HEK293 (cell line): ENCODE measurements around the gene ABCC2.
"Not testable (repeated sequence)": the region's sequence is repeated elsewhere in the genome, so short reads cannot be mapped to it uniquely, and the experiment has no call there.

Experiments used
- CTCF ChIA-PET: fragments of 350-600 bp; formaldehyde crosslinking; extraction: SDS; loops from one replicate; lab custom pipeline; 2021; ENCODE audit warnings: antibody characterized with exemption; lab: Yijun Ruan, JAX
- POLR2A ChIA-PET: fragments of 300-600 bp; formaldehyde crosslinking; extraction: SDS; loops from one replicate; lab custom pipeline; 2020; ENCODE audit warnings: antibody characterized with exemption, inconsistent platforms; lab: Yijun Ruan, JAX
- H3K27ac ChIP-seq: fragments of 200-500 bp; sonication (Bioruptor generic); 2 replicates; pipeline ENCODE4 v1.5.1; 2014; ENCODE audit warnings: low read depth, low read length, control low read depth, inconsistent platforms; ENCODE audit errors: extremely low read depth
- H3K36me3 ChIP-seq, 2 experiments: fragments of 200-500 bp in 1 of 2; sonication (Bioruptor generic) in 1 of 2; 1 replicate in 1 of 2; 2 replicates in 1 of 2; pipeline ENCODE4 v1.5.1; 2014 to 2017; ENCODE audit warnings: inconsistent platforms in 2 of 2, low read length in 2 of 2; ENCODE audit not compliant: control insufficient read depth in 2 of 2, insufficient read depth in 1 of 2
- H3K4me1 ChIP-seq: fragments of 200-500 bp; sonication (Bioruptor generic); 2 replicates; pipeline ENCODE4 v1.5.1; 2014; ENCODE audit warnings: mild to moderate bottlenecking, low read length, inconsistent platforms; ENCODE audit not compliant: control insufficient read depth, insufficient read depth
- H3K4me3 ChIP-seq: 2 replicates; pipeline ENCODE4 v1.5.1; 2011; ENCODE audit warnings: low read depth, mild to moderate bottlenecking, control low read depth, low read length, moderate library complexity
- H3K9me3 ChIP-seq: fragments of 200-500 bp; sonication (Bioruptor generic); 2 replicates; pipeline ENCODE4 v1.5.1; 2014; ENCODE audit warnings: low read depth, low read length, inconsistent platforms; ENCODE audit not compliant: control insufficient read depth, insufficient read depth
- KLF16 ChIP-seq: fragments of 450-650 bp; formaldehyde crosslinking; IDR thresholded peaks from 2 replicates; pipeline ENCODE4 v1.5.1; 2017; ENCODE audit warnings: missing biosample characterization, missing genetic modification characterization
- RBAK ChIP-seq: fragments of 450-650 bp; formaldehyde crosslinking; IDR thresholded peaks from 2 replicates; pipeline ENCODE4 v1.5.1; 2016; ENCODE audit warnings: missing biosample characterization, missing genetic modification characterization
- SP2 ChIP-seq: fragments of 450-650 bp; formaldehyde crosslinking; IDR thresholded peaks from 2 replicates; pipeline ENCODE4 v1.5.1; 2016; ENCODE audit warnings: missing biosample characterization, missing genetic modification characterization
- YY2 ChIP-seq: fragments of 450-650 bp; formaldehyde crosslinking; IDR thresholded peaks from 2 replicates; pipeline ENCODE4 v1.5.1; 2016; ENCODE audit warnings: missing biosample characterization, missing genetic modification characterization
- ZFHX2 ChIP-seq: fragments of 450-650 bp; formaldehyde crosslinking; conservative IDR thresholded peaks from 2 replicates; pipeline ENCODE4 v1.5.1; 2016; ENCODE audit warnings: missing biosample characterization, missing genetic modification characterization
- ZFP3 ChIP-seq: fragments of 450-650 bp; formaldehyde crosslinking; IDR thresholded peaks from 2 replicates; pipeline ENCODE4 v1.5.1; 2016; ENCODE audit warnings: low read depth, missing biosample characterization, missing genetic modification characterization
- ZFP37 ChIP-seq: fragments of 450-650 bp; formaldehyde crosslinking; IDR thresholded peaks from 2 replicates; pipeline ENCODE4 v1.5.1; 2016; ENCODE audit warnings: missing biosample characterization, missing genetic modification characterization
- ZFP69B ChIP-seq: fragments of 450-650 bp; formaldehyde crosslinking; IDR thresholded peaks from 2 replicates; pipeline ENCODE4 v1.5.1; 2016; ENCODE audit warnings: missing biosample characterization, missing genetic modification characterization
- ZNF114 ChIP-seq: fragments of 450-650 bp; formaldehyde crosslinking; IDR thresholded peaks from 2 replicates; pipeline ENCODE4 v1.5.0; 2017; ENCODE audit warnings: missing biosample characterization, missing genetic modification characterization
- ZNF133 ChIP-seq: fragments of 450-650 bp; formaldehyde crosslinking; IDR thresholded peaks from 2 replicates; pipeline ENCODE4 v1.5.1; 2016; ENCODE audit warnings: missing biosample characterization, missing genetic modification characterization
- ZNF214 ChIP-seq: fragments of 450-650 bp; formaldehyde crosslinking; IDR thresholded peaks from 2 replicates; pipeline ENCODE4 v1.5.1; 2017; ENCODE audit warnings: missing biosample characterization, mild to moderate bottlenecking, missing genetic modification characterization, borderline replicate concordance
- ZNF585B ChIP-seq: fragments of 450-650 bp; formaldehyde crosslinking; IDR thresholded peaks from 2 replicates; pipeline ENCODE4 v1.5.1; 2016; ENCODE audit warnings: missing biosample characterization, missing genetic modification characterization
- ZNF660 ChIP-seq: fragments of 450-650 bp; IDR thresholded peaks from 2 replicates; pipeline ENCODE4 v1.5.1; 2018; ENCODE audit warnings: missing biosample characterization, mild to moderate bottlenecking, missing genetic modification characterization
- ZSCAN16 ChIP-seq: fragments of 450-650 bp; formaldehyde crosslinking; IDR thresholded peaks from 2 replicates; pipeline ENCODE4 v1.5.1; 2016; ENCODE audit warnings: missing biosample characterization, missing genetic modification characterization
- TF ChIP-seq, protein P1 (sequence below): fragments of 450-650 bp; formaldehyde crosslinking; IDR thresholded peaks from 2 replicates; pipeline ENCODE4 v1.5.1; 2016; ENCODE audit warnings: missing biosample characterization, missing genetic modification characterization
- TF ChIP-seq, protein P2 (sequence below): fragments of 450-650 bp; formaldehyde crosslinking; IDR thresholded peaks from 2 replicates; pipeline ENCODE4 v1.5.1; 2016; ENCODE audit warnings: missing biosample characterization, missing genetic modification characterization
- TF ChIP-seq, protein P3 (sequence below): fragments of 450-650 bp; formaldehyde crosslinking; conservative IDR thresholded peaks from 2 replicates; pipeline ENCODE4 v1.5.1; 2016; ENCODE audit warnings: low read depth, missing biosample characterization, missing genetic modification characterization
- TF ChIP-seq, protein P4 (sequence below): fragments of 450-650 bp; formaldehyde crosslinking; IDR thresholded peaks from 2 replicates; pipeline ENCODE4 v1.5.1; 2016; ENCODE audit warnings: missing biosample characterization, missing genetic modification characterization
- TF ChIP-seq, protein P5 (sequence below): fragments of 450-650 bp; formaldehyde crosslinking; IDR thresholded peaks from 2 replicates; pipeline ENCODE4 v1.5.1; 2017; ENCODE audit warnings: missing biosample characterization, missing genetic modification characterization
- TF ChIP-seq, protein P6 (sequence below): fragments of 450-650 bp; formaldehyde crosslinking; IDR thresholded peaks from 2 replicates; pipeline ENCODE4 v1.5.1; 2016; ENCODE audit warnings: missing biosample characterization, missing genetic modification characterization

ABCC2 gene

DNA sequence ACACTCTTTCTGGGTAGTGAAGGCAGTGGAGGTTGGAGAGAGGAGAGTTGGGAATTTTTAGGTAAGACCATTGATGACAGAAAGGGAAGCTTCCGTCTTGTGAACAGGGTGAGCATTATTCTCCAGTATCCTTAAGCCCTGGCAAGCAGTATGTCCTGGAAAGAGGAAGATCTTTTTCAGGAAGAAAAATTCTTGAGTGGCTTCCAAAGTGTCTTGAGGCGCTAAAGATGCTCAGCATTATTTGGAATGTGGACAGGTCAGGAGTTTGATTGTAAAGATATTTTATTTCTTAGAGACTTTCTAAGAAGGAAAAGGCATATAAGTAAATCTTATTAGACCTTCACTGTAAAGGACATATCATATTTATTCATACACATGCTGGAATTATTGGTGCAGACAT lies 54.3 kb downstream of the ABCC2 start:
- Histone ChIP-seq H3K4me3 (no peak overlapping the region), H3K9me3 (no peaks in the 10 kb centered on the region), H3K4me1 (no peaks in the 10 kb centered on the region), H3K36me3 (no peaks in the 10 kb centered on the region), H3K27ac (no peak overlapping the region)
- TF ChIP-seq KLF16 (no peak), ZNF214 (tag by site-specific recombination) (no peak), ZFP37 (tag by site-specific recombination) (no peak), ZFHX2 (tag by site-specific recombination) (no peak), YY2 (tag by site-specific recombination) (no peak), ZNF114 (tag by site-specific recombination) (no peak), ZFP3 (tag by site-specific recombination) (no peak)
- TF ChIP-seq, protein P1, sequence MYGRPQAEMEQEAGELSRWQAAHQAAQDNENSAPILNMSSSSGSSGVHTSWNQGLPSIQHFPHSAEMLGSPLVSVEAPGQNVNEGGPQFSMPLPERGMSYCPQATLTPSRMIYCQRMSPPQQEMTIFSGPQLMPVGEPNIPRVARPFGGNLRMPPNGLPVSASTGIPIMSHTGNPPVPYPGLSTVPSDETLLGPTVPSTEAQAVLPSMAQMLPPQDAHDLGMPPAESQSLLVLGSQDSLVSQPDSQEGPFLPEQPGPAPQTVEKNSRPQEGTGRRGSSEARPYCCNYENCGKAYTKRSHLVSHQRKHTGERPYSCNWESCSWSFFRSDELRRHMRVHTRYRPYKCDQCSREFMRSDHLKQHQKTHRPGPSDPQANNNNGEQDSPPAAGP: no peak
- POLR2A ChIA-PET: no interaction called here
- CTCF ChIA-PET: no interaction called here

DNA sequence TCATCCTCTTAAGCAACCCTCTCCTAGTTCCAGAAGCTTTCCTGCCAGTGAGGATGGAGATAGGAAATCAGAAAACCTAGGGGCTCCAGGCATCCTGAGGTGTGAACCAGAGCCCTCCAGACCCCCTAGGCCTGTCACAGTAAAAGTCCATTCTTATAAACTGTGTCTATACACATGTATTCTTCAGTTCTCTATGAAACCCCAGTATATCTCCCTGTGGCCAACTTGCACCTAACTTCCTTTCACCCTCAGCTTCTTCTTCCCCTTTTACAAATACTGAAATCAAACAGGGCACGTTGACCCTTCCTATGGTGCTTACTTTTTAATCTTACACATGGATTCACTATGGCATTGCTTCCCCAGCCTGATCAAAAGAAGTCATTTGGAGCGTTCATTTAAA lies 58.4 kb downstream of the ABCC2 start:
- H3K27ac ChIP-seq, H3K9me3 ChIP-seq, H3K4me3 ChIP-seq, H3K36me3 ChIP-seq, H3K4me1 ChIP-seq, CTCF ChIA-PET, POLR2A ChIA-PET: not testable (repeated sequence)

DNA sequence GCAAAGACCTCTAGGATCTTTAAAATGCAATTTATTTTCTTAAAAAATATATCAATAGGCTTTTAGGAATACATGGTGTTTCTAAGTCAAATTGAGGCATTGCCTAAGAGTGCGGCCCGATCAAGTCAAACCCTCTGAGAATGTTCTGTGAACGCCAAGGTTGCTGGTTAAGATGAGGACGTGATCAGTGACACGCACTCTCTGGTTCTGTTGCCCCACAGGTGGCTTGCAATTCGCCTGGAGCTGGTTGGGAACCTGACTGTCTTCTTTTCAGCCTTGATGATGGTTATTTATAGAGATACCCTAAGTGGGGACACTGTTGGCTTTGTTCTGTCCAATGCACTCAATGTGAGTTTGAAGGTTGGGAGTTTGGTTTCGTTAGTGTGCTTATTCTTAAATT lies 59.3 kb downstream of the ABCC2 start:
- CTCF ChIA-PET: no interaction called here
- Histone ChIP-seq H3K36me3 (no peaks in the 10 kb centered on the region), H3K9me3 (no peaks in the 10 kb centered on the region), H3K27ac (no peak overlapping the region), H3K4me1 (no peaks in the 10 kb centered on the region), H3K4me3 (no peak overlapping the region)
- TF ChIP-seq, protein P2, sequence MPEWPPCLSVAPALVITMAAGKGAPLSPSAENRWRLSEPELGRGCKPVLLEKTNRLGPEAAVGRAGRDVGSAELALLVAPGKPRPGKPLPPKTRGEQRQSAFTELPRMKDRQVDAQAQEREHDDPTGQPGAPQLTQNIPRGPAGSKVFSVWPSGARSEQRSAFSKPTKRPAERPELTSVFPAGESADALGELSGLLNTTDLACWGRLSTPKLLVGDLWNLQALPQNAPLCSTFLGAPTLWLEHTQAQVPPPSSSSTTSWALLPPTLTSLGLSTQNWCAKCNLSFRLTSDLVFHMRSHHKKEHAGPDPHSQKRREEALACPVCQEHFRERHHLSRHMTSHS: no peak
- TF ChIP-seq ZNF660 (tag by site-specific recombination): no peak
- TF ChIP-seq, protein P3, sequence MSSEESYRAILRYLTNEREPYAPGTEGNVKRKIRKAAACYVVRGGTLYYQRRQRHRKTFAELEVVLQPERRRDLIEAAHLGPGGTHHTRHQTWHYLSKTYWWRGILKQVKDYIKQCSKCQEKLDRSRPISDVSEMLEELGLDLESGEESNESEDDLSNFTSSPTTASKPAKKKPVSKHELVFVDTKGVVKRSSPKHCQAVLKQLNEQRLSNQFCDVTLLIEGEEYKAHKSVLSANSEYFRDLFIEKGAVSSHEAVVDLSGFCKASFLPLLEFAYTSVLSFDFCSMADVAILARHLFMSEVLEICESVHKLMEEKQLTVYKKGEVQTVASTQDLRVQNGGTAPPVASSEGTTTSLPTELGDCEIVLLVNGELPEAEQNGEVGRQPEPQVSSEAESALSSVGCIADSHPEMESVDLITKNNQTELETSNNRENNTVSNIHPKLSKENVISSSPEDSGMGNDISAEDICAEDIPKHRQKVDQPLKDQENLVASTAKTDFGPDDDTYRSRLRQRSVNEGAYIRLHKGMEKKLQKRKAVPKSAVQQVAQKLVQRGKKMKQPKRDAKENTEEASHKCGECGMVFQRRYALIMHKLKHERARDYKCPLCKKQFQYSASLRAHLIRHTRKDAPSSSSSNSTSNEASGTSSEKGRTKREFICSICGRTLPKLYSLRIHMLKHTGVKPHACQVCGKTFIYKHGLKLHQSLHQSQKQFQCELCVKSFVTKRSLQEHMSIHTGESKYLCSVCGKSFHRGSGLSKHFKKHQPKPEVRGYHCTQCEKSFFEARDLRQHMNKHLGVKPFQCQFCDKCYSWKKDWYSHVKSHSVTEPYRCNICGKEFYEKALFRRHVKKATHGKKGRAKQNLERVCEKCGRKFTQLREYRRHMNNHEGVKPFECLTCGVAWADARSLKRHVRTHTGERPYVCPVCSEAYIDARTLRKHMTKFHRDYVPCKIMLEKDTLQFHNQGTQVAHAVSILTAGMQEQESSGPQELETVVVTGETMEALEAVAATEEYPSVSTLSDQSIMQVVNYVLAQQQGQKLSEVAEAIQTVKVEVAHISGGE (tag by site-specific recombination): no peak
- TF ChIP-seq RBAK (tag by site-specific recombination): no peak
- TF ChIP-seq ZNF133: no peak
- TF ChIP-seq, protein P4, sequence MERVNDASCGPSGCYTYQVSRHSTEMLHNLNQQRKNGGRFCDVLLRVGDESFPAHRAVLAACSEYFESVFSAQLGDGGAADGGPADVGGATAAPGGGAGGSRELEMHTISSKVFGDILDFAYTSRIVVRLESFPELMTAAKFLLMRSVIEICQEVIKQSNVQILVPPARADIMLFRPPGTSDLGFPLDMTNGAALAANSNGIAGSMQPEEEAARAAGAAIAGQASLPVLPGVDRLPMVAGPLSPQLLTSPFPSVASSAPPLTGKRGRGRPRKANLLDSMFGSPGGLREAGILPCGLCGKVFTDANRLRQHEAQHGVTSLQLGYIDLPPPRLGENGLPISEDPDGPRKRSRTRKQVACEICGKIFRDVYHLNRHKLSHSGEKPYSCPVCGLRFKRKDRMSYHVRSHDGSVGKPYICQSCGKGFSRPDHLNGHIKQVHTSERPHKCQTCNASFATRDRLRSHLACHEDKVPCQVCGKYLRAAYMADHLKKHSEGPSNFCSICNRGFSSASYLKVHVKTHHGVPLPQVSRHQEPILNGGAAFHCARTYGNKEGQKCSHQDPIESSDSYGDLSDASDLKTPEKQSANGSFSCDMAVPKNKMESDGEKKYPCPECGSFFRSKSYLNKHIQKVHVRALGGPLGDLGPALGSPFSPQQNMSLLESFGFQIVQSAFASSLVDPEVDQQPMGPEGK (tag by site-specific recombination): no peak
- no peak for TF ChIP-seq ZNF585B (tag by site-specific recombination)
- TF ChIP-seq ZSCAN16 (tag by site-specific recombination): no peak
- TF ChIP-seq, protein P5, sequence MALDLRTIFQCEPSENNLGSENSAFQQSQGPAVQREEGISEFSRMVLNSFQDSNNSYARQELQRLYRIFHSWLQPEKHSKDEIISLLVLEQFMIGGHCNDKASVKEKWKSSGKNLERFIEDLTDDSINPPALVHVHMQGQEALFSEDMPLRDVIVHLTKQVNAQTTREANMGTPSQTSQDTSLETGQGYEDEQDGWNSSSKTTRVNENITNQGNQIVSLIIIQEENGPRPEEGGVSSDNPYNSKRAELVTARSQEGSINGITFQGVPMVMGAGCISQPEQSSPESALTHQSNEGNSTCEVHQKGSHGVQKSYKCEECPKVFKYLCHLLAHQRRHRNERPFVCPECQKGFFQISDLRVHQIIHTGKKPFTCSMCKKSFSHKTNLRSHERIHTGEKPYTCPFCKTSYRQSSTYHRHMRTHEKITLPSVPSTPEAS (tag by site-specific recombination): no peak
- no peak for TF ChIP-seq ZFP69B (tag by site-specific recombination)
- TF ChIP-seq, protein P6, sequence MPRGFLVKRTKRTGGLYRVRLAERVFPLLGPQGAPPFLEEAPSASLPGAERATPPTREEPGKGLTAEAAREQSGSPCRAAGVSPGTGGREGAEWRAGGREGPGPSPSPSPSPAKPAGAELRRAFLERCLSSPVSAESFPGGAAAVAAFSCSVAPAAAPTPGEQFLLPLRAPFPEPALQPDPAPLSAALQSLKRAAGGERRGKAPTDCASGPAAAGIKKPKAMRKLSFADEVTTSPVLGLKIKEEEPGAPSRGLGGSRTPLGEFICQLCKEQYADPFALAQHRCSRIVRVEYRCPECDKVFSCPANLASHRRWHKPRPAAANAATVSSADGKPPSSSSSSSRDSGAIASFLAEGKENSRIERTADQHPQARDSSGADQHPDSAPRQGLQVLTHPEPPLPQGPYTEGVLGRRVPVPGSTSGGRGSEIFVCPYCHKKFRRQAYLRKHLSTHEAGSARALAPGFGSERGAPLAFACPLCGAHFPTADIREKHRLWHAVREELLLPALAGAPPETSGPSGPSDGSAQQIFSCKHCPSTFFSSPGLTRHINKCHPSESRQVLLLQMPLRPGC (tag by site-specific recombination): no peak
- TF ChIP-seq SP2 (tag by site-specific recombination): no peak
- TF ChIP-seq, all 188 proteins: peak for 0
- POLR2A ChIA-PET: no interaction called here
